Fibroblast of skin of left biceps (primary cell): ENCODE results near the gene KCTD2.

ENCODE experiments used
- DNase-seq, 2 experiments: peaks; one replicate each; pipeline ENCODE4 v3.0.0-alpha.2; 2013; ENCODE audit warnings: low read depth in 2 of 2

KCTD2 gene

GRCh38 chr17:75098861-75099260 lies 51.8 kb downstream of the KCTD2 start:
- no peak for DNase-seq

- DNase-seq = no peak
These were observed 53.0 kb downstream of the KCTD2 start for GRCh38 chr17:75099881-75100595.

GRCh38 chr17:75102385-75102821 lies 55.4 kb downstream of the KCTD2 start:
- DNase-seq = no peak

DNA sequence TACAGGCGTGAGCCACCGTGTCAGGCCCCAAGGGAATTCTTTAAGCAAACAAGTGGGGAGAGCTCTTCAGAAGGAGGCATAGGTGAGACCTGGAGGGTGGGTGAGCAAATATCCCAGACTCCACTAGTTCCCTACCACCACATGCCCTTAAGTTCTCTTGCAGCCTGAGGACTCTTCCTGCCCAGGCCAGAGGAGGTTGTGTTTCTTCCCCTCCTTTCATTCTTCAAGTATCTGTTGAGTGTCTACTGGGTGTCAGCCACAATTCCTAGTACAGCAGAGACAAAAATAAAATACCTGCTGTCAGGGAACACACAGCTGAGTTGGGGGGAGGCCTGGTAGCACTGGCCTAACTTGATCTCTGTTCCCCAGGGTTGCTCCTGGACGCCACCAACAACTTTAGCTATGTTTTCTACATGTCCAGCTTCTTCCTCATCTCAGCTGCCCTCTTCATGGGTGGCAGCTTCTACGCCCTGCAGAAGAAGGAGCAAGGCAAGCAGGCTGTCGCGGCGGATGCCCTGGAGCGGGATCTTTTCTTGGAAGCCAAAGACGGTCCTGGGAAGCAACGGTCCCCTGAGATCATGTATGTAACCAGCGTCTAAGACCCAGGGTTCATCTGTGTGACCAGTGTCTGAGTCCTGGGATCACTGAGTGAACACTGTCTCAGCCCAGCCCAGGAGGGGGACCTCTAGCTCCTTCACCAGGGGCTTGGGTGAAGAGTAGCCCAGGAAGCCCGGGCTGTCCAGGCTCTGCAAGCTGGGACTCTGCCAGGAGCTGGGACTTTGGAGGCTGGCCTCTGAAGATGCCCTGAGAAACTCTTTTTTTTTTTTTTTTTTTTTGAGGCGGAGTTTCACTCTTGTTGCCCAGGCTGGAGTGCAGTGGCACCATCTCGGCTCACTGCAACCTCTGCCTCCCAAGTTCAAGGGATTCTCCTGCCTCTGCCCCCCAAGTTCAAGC lies 56.9 kb downstream of the KCTD2 start:
- no peak for DNase-seq

DNA sequence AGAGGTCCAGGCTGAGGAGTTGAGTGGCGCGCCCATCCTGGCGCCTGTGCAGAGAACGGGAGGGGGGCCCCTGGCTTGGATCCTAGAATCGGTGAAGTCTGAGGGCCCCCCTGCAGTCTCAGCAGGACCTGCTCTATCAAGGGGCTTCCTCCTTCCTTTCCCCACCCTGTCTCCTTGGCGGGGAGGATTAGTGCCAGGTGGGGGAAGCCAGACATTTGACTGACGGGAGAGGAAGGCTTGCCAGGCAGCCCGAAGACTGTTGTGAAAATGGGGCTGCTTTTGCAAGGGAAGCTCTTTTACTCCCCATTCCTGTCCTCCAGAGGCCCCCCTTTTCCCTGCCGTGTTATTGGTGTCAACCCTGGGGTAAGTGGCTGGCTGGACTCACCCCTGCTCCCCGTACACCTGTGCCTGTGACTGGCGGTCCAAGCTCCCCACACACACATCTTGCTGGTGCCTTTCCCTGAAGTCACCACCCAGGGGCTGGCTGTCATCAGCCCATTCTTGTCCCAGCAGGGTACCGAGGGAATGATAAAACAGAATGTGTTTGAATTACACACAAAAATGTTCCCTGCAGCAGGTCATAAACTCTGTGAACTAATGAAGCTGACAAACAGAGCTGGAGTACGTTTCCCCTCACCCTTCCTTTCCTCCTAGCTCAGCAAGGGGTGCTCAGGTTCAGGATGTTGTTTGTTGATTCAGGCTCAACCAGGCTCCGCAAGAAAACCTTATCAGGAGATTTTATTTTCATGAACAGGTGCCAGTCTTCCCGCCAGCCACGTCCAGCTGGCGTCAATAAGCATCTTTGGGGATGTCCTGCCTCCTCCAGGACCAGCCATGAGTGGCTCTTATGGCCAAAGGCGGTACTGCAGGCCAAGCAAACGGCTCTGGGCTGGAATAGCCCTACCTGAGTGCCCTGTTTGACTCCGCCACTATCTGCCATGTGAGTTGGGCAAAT lies 58.4 kb downstream of the KCTD2 start:
- DNase-seq = no peak

DNA sequence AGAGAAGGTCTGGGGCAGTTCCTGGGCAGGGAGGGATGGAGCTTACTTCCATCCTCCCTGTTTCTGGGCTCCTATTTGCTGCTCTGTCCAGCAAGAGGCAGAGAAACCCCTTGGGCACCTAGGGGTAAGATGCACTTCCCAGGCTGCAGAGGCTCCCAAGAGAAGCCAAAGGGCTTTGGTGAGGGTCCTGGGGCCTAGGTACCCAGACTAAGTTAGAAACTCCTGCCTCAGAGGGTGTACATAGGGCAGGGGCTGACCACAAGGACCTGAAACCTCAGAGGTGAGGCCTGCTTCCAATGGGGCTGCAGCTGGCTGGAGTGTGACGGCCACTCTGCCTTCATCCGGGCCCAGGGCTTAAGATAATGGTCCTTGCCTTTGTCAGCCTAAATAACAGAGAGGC lies 61.2 kb downstream of the KCTD2 start:
- no peak for DNase-seq

DNA sequence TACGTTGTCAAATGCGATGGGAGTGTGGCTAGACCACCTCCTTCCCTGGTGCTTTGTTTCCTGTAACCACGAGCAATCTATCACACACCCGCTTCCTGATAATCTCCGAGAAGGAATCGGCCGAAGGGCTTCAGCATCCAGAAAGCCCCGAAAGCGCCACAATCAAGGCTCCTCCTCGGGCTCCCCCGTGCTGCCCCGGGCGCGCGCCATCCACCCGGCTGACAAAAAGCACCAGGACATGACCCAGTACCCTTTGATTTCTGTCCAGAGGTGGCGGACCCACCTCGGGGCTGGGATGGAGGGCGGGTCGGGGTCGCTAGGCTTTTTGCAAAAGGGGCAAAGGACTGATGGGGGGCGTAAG lies 62.0 kb downstream of the KCTD2 start:
- no peak for DNase-seq

GRCh38 chr17:75109407-75110233 lies 62.6 kb downstream of the KCTD2 start, which contains the start of gene ARMC7:
Gene ARMC7, plus strand, starts transcription at chr17:75109969. Its CDS starts 320 bp downstream, at chr17:75110289.
- peak in 1 of 2 experiments; percentile 42 for DNase-seq

GRCh38 chr17:75110234-75110937 lies 63.4 kb downstream of the KCTD2 start:
- DNase-seq = no peak

GRCh38 chr17:75111777-75112335 lies 64.8 kb downstream of the KCTD2 start:
- no peak for DNase-seq

GRCh38 chr17:75113798-75114551 lies 67.0 kb downstream of the KCTD2 start:
- peak; percentile 40 to 43 for DNase-seq

DNA sequence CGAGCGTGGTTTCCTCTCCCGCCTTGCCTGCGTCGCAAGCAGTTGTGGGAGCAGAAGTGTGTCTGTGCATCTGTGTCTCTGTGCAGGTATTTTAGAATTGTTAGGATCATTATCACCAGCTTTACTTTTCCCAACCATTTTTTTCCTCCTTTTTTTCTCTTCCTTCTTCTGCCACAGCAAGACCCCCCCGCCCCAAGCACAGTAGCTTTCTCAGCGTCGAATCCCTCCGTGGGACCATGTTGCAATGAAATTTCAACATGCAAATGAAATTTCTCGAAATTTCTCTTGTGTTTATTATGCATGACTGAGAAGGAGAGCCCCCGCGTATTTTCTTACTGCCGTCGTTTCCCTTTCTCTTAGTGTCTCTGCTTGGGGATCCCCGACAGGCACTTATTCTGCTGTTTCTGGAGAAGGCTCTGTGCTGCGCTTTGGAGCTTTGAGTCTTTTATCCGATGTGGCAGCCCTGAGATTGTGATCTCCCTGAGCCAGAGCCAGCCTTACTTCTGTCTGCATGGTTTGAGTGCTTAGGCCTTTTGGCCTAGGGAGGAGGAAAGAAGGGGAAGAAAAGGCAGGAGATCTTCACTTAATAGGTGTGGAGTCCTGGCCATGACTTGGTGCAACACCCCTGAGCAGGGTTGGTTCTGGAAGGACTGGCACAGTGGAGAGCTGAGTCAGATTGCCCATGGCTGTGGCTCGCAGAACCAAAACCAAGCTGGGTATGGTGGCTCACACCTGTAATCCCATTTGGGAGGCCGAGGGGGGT lies 67.7 kb downstream of the KCTD2 start:
- DNase-seq = no peak
